Islet of Langerhans (tissue), 1 donor: ENCODE results near the gene WDFY3.
"Not testable (repeated sequence)": the region's sequence is repeated elsewhere in the genome, so short reads cannot be mapped to it uniquely, and the experiment has no call there.

Source experiments
- FAIRE-seq: peaks from one replicate; lab custom pipeline; 2011; peaks lifted over from hg19 to GRCh38; lab: Jason Lieb, UNC

WDFY3 gene

DNA sequence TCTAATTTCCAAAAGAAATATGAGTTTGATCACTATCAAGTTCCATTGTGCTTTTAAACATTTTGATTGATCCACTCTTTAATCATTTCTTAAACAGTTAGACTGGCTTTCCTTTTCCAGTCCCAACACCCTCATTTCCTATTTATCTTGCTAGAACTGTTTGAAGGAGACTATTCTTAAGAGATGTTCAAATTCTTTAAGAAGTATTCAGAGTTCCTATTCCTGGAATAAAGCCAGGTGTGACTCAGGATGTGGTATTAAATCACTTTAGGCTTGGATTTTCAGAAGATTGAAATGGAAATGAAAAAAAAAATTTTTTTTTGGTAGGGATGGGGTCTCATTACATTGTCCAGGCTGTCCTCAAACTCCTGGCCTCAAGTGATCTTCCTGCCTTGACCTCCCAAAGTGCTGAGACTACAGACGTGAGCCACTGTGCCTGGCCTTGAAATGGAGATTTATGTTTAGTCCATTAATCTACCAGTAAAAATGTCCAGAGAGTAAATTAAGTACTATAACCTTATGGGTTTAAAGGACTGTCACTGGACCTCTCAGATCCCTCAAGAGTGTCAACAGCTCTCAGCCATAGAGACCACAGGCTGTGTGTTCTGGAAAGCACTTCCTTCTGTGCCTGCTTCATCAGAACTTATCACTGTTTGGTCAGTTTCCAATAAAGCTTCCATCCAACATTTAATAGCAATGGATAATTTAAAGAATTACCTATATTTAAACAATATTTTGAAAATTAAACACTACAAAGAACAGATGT is 292.8 kb downstream of the WDFY3 start:
- FAIRE-seq: peak; percentile 86

DNA sequence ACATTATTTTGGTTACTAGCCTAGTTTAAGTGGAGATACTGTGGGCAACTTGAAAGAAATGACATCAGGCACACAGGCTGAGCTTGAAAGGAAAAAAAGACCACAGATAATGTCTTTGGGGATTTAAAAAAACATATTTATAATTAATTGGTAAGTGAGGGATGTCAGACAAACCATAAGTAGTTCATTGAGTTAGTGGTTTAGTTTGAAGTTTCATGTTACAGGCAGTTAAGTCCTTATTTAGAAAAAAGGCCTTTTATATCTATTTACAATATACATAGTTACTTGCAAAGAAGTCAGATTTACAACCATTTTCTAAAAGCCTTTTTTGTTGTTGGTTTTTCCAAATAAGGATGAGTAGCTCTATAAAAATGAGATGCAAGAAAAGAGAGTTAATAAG is 294.3 kb downstream of the WDFY3 start:
- FAIRE-seq: no peak

DNA sequence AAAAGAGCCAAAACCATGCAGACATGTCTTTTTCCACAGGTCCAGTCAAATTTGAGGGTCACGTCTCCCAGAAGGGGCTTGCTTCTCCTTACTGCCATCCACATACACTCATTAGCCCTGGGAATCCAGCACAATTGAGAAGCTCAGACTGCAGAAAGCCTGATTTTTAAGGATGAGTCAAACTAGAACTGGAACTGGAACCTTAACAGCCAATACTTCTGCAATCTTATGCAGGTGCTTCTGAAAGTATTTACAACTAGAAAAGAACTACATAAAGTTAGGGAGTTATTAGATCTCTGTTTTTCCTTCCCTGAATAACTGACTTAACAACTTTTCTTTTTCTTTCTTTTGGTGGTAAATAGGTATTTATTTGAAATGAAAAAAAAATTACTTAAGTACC is 297.3 kb downstream of the WDFY3 start:
- FAIRE-seq: no peak

DNA sequence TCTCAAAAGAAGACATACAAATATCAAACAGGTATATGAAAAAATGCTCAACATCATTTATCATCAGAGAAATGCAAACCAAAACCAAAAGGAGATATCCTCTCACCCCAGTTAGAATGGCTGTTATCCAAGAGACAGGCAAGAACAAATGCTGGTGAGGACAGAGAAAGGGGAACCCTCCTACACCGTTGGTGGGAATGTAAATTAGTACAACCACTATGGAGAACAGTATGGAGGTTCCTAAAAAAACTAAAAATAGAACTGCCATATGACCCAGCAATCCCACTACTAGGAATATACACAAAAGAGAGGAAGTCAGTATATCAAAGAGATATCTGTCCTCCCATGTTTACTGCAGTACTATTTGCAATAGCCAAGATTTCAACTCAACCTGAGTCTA is 300.1 kb downstream of the WDFY3 start:
- FAIRE-seq: no peak

DNA sequence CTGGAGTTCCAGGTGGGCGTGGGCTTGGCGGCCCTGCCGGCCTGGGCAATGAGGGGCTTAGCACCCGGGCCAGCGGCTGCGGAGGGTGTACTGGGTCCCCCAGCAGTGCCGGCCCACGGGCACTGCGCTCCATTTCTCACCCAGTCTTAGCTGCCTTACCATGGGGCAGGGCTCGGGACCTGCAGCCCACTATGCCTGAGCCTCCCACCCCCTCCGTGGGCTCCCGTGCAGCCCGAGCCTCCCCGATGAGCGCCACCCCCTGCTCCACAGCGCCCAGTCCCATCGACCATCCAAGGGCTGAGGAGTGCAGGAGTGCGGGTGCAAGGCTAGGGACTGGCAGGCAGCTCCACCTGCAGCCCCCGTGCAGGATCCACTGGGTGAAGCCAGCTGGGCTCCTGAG is 301.7 kb downstream of the WDFY3 start:
- not testable (repeated sequence) for FAIRE-seq

DNA sequence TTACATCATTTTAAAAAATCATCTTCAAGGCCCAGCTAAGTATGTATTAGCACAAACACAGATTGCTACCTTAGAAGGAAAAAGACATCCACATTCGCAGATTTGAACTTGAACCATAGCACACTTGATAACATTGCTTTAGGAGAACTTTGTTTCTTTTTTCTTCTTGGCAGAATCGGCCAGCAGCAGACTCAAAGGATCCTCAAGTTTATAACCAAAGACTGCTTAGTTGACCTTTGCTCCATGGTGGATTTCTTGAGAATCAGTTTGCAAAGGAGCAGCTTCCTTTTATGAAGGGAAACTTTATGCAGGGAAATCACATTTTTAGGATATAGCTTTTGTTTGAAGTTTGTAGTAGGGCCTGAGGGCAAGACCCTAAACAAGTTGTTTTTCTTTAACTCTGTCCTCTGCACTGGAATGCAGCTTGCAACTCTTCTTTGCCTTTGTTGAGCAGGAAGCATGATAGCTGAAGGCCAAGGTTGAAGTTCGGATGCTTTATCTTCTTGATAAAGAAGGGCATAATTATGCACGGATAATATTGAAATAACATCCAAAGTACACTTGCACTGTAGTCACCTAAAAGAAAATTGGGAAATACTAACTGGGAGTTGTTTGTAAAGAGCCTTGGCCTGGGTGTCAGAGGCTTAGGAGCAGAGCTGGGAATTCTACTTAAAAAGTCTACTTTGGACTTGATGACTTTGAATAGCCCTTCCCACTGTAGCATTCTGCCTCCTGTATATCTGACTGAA is 305.1 kb downstream of the WDFY3 start:
- no peak for FAIRE-seq

DNA sequence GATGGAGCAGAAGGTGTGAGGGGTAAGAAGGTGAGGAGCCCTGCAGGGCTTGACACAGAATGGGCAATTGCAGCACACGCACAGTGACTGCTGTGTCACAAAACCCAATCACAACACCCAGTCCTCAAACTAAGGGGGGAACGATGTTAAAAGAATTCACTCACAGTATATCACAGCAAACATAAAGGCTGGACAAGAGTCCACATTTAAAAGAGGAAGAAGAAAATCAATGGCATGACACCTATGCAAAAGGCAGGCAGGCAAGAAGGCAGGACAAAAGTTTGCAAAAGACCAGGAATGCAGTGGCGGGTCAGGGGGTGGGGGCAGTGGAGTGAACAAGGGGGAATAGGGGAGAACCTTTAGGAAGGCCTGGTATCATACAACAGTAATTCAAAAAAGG is 305.9 kb downstream of the WDFY3 start:
- no peak for FAIRE-seq

DNA sequence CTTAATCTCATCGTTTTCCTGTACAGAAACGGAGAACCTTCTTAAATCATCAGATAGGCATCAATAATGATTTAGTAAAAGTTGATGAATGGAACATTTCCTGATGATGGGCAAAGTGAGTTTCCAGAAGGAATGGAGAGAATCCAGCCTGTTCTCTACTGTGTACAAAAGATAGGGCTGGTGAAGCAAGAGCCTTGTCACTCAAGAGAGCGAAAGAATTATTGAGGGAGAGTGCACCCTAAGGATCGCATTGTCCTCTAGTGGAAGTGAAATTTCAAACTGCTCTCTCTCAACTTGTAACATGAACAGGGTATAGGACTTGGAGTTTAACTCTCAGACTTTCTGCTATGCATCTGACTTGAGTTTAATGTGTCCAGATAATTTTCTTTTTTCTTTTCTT is 314.0 kb downstream of the WDFY3 start:
- FAIRE-seq: no peak

DNA sequence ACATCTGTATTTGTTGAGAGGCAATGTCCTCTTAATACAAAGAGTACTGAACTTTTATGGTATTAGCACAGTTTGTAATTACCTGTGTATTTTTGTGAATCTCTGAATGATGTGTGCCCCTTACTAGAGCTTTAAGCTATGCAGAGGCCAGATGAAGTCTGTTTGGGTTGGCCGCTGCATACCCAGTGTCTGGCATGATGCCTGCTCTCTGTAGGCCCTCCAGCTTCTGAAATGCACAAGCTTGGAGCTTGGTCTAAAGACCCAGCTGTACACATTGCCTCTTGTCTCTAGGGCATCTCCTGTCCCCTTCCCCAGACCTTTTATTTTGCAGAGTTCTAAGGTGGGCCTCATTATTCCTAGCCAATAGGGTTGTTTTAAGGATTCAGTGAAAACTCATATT is 315.0 kb downstream of the WDFY3 start:
- no peak for FAIRE-seq

DNA sequence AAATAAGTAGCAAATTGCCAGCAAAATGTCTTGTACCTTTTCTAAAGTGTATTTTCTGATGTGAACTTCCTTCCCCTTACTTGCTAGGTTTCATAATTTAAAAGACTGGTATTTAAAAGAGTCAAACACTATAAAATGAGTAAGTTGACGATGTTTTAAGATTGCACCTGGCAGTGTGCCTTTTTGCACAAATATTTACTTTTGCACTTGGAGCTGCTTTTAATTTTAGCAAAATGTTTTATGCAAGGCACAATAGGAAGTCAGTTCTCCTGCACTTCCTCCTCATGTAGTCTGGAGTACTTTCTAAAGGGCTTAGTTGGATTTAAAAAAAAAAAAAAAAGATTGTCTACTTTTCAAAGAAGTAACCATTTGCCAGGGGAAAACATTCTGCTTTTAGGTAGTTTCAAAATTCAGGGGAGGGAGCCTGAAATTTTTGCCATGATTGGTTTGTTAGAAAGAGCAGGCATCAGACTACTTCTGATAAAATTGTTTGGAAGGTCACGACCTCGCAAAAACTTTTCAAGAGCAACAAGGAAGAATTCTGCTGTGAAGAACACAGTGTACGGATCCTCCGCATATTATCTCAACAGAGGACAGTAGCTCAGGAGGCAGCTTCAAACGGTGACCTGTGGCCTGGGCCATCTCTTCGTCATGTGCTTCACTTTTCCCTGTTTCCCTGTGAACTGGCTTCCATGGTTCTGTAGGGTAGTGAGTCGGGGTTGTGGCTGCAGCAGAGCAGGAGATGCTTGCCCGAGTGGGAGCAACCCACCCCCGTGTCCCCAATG is 317.4 kb downstream of the WDFY3 start:
- no peak for FAIRE-seq

DNA sequence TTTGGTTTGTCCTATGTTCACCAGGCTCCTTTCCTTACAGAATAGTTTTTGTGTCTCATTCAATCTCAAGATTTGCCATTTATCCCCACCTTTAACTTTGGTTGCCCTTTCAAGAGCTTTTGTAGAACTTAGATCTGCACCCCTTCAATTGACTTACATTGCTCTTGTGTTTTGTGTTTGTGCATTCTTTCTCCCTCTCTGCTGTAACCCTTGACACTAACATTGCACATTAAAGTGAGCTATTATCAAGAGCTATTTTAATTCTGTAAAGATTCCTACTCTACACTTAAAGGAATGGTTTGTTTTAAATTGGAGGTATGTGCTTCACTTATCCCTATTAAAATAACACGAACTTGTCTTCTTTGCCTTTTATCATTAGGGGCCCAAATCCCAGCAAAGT is 318.3 kb downstream of the WDFY3 start:
- no peak for FAIRE-seq

DNA sequence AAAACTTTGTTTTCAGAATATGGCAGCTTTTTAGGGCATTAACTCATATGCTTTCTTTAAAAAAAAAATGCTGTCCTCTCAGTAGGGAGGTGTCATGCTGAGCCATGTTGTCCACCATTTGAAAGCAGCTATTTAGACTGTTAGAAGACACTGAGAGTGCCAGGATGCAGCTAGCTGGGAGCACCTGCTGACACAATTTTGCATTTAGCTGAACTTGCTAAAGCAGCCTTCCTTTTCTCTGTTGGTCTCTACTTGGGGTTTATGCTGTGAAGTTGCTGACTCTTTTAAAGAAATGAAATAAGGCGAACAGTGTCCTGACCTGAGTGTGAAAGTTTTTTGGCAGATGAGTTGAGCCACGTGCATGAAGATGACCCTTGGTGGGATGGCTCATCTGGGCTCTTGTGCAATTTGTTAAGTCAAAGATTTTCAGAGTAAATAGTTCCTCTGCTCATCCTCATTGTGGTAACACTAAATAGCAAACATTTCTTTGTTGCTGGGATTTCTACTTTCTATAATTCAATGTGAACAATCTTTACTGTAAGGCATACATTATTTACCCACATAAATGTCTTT is 319.1 kb downstream of the WDFY3 start:
- no peak for FAIRE-seq

DNA sequence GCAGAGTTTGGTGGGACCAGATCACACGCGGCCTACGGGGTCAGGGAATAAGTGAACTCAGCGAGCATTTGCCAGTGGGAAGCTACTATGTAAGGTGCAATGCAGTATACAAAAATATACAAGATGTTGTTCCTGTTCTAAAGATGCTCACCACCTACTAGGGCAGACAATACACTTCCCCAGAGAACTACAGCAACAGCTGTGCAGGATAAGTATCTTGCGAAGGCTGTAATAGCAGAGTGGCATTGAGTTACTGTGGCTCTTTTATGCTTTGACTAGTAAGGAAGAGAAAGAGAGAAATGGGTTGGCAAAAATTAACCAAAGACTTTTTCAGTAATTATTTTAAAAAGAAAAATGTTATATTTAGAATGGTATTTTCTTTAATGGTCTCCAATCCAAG is 322.4 kb downstream of the WDFY3 start:
- no peak for FAIRE-seq

DNA sequence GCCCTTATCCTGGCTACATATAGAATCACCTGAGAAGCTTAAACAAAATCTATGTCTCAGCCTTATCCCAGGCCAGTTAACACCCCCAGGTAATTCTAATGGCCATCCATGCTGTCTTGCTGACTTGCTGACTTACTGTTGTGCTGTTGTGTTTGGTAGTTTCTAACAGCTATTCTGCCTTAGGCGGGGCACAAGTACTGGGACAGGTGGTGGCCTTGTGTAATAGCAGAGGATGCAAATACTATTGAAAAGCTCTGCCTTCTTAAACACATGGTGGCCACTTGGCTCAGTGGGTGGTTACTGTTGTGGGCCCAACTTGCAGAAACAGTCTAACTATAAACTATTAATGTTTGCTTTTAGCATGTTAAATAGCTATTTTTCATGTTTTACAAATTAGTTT is 327.3 kb downstream of the WDFY3 start:
- FAIRE-seq: no peak

DNA sequence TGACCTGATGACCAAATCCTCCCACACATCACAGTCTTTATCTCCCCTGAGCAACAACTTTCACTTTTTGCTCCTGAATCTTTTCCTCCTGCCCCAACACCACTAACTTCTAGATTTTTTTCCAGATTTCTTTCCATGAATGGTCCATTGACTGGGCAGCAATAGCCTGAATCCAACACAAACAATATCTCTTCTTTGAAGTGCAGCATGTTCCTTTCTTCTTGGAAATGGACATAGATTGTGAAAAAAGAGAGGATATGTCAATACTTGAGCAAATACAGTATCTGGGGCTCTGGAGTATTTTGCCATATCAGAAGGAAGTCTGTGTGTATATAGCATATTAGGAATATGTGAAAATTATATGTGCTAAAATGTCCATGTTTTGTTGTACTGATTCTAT is 328.4 kb downstream of the WDFY3 start:
- FAIRE-seq: no peak

DNA sequence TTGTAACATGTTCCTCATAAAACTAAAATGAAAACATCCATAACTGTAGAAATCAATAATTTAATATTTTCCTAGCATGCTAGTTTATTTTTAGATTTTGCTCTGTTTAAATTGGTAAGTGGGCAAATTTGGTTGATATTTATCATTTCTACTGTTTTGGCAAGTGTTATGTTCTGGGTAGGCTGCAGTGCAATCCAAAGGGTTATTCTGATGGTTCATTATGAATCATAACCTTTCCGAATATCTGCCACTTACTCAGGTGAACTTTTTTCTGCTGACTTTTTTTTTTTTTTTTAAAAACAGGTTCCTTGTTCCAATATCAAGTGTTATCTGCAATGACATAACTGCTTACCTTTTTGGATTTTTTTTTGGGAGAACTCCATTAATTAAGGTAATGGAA is 331.5 kb downstream of the WDFY3 start:
- no peak for FAIRE-seq

DNA sequence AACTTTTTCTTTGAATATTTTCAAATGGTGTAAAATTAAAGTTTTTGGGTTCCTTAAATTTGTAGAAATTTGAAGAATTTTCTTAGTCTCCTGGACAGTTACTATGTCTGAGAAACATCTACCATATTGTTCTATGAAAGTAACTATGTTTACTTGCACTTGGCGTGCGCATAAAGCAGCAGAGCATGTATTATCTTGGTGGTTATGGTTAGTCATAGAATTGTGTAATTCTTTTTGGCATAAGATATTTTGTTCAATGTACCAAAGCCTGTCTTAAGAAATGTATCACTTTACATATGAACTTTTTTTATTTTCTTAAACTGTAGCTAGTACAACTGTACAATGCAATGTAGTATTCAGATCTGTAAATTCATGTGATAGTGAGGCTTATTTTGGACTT is 334.4 kb downstream of the WDFY3 start:
- no peak for FAIRE-seq

DNA sequence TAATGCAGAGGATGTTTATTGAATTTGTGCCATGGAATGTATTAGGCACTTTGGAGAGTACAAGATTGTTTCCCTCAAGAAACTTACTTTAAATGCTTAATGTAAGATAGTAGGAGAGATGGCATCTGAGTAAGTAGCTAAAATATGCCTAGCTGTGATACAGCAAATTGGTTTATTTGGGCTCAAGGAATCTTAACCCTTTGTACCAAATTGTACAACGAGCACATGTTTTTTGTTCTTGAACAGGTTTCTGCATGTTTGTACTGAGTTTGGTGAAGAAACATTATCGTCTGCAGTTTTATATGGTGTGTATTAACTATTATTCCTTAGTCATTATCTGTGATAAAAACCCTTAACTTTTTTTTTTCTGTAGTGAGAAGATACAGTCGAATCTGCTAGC is 334.9 kb downstream of the WDFY3 start:
- no peak for FAIRE-seq

DNA sequence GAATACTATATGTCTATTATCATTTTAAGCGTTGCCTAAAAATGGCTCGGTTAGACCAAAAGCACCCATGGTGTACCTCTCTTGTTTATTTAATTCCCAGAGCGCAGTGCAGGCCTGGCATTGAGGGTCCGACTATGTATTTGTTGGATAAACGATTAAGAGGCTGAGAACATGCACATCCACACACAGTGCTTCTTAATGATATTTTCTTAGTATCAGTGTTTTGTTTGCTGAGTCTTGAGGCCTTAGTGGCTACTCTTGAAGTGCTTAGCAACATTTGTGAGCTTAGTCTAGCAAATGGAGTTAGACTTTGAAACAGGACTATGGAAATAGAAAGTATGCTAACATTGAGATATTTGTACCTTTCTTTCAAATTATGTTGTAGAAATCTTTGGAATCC is 339.8 kb downstream of the WDFY3 start:
- peak; percentile 99 for FAIRE-seq

DNA sequence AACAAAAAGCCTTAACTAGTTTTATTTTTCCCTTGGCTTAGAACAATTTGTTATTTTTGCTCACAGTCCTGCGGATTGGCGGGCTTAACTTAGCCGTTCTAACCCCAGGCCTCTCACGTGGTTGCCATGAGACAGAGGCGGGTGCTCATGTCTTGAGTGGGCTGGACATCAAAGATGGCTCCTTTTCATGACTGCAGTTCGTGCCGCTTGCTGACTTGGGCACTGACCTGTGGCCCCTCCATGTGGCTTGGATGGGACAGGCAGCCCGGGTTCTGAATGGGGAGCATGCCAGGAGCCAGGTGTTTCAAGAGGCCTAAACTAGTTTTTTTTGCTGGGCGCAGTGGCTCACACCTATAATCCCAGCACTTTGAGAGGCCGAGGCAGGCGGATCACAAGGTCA is 342.8 kb downstream of the WDFY3 start:
- FAIRE-seq: no peak

DNA sequence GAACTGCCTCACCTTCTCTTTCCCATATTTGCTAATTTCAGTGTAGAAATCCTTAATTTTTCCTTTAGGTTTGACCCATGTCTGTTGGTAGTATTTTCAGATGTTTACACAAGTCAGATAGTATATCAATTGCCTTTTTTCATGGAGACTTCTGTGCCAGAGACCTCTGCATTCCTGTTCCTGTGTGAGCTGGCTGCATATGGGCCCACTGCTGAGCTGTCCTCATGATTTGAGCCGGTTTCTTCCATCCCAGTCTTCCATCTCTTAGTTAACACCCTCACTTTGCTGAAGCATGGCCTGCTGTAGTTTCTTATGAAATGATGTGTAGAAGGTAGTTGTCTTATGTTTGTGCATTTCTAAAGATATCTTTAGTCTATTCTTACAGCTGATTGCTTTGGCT is 343.5 kb downstream of the WDFY3 start:
- FAIRE-seq: no peak
